Astrocyte of the hippocampus (primary cell): ENCODE results near the gene TGFA.
"Not testable (repeated sequence)": the region's sequence is repeated elsewhere in the genome, so short reads cannot be mapped to it uniquely, and the experiment has no call there.

Experiments used
- DNase-seq: peaks from one replicate; pipeline ENCODE4 v3.0.0; 2011; ENCODE audit warnings: low read depth, low spot score

The TGFA gene

DNA sequence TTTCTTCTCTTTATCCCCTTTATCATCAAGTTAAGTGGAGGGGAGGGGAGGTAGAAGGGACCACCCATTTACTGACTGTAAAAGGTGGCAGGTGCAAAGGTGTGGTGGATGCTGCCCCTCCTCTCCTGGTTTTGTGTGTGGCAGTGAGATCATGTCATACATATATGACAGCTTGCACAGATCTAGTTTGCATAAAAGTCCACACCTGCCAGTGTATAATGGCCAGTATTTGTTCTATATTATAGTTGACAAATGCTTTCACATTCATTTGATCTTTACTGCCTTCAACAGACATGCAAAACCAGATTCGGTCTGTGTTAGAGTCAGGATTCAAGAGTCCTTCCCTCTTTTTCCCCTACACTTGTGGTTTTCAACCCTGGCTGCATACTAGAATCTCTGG, 55.1 kb downstream of the TGFA start:
- no peak for DNase-seq

- DNase-seq, result no peak
Observed at GRCh38 chr2:70498054-70498453, 55.6 kb downstream of the TGFA start.

- DNase-seq, result no peak
Observed at GRCh38 chr2:70496819-70497218, 56.8 kb downstream of the TGFA start.

DNA sequence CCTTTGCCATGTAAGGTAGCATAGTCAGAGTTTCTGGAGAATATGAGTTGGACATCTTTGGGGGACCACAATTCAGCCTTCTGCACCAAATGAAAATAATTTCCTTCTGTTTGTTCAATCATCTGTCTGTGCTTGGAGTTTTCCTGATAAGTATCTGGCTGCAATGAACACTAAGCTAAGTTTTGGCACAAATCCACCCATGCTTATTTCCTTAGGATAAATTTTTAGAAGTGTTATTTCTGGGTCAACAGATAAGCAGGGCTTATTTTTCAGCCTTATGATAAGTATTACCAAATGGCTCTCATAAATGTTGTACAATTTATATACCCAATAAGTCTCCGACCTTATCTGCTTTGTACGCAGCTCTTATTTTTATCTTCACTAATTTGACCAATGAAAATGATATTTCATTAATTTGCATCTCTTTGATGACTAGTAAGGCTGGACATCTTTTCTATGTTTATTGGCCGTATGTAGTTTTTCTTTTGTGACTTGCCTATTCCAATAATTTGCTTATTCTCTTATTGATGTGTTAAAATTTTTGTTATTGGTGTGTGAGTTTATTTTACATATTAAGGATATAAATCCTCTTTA, 59.2 kb downstream of the TGFA start:
- no peak for DNase-seq

DNA sequence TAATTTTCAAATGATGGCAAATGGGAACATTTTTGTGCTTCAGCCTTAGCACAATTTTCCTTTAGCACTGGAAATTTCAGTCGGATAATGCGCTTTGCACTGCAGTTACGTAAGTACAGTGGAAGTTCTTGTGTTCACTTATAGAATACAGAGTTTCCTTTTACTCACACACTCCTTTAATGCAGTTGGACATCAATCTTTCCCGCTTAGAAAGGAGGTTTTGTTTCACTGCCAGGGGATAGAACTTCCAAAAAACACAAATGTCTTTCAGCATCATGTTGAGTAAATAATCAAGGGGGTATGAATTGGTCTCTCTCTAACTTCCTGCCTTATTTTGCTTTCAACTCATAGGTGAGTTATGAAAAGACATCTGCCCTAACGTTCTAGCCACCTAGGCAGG, 63.2 kb downstream of the TGFA start:
- DNase-seq, result no peak

DNA sequence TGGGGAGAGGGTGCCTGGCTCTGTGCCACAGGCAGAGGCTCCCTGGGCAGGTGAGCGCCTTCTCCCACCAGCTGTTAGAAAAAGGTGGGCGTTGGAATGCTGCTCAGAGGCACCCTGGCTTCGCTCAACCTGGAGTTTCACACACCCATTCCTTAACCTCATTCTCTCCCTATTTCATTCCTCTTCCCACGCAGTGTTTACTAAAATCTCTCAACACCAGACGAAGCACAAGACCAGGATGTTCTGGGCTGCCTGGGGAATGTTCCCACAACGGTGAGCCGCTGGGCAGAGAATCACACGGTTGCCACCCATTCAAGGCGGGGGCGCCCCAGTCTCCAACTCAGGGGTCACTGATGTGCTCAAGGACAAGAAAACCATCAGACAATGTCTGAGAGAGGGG, 64.5 kb downstream of the TGFA start:
- no peak for DNase-seq

- no peak for DNase-seq
Observed at GRCh38 chr2:70484086-70484485, 69.5 kb downstream of the TGFA start.

- no peak for DNase-seq
Observed at GRCh38 chr2:70482401-70482800, 71.2 kb downstream of the TGFA start.

DNA sequence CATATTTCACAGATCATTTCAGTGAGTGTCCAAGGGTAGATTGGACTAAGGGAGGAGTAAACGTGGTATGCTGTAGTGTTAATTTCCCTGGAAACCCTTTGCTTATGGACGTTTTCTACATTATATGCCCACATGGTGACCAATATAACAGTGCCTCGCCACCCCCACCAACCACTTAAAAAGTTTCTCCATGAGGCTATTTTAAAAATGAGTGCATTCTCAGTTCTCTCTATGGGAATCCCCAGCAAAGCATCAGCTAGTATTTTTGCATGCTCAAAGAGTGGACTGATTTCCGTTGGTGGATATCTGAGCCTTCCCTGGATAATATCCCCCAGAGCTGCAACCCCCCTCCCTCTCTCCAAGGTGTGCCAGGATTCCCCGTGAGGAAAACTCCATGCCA, 73.2 kb downstream of the TGFA start:
- no peak for DNase-seq

GRCh38 chr2:70479816-70480215, 73.8 kb downstream of the TGFA start:
- no peak for DNase-seq

- no peak for DNase-seq
Observed at GRCh38 chr2:70477441-70477844, 76.2 kb downstream of the TGFA start.

DNA sequence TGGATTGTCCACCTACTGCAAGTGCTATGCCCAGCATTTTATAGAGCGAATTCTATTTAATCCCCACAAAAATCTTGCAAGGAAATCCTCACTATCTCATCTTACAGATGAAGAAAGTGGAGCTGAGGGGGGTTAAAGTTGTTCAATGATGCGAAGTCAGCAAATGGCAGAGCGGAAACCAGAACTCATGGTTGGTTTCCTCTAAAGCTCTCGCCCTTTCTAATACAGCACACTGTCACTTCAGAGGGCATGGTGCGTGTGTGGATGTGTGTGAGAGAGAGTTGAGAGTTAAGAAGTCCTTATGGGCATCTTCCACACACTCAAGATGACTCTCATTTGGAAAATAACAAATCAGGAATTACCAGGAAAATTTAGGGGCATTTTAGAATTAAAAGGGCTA, 78.4 kb downstream of the TGFA start:
- DNase-seq, result no peak

- DNase-seq, result no peak
Observed at GRCh38 chr2:70474256-70474848, 79.3 kb downstream of the TGFA start.

DNA sequence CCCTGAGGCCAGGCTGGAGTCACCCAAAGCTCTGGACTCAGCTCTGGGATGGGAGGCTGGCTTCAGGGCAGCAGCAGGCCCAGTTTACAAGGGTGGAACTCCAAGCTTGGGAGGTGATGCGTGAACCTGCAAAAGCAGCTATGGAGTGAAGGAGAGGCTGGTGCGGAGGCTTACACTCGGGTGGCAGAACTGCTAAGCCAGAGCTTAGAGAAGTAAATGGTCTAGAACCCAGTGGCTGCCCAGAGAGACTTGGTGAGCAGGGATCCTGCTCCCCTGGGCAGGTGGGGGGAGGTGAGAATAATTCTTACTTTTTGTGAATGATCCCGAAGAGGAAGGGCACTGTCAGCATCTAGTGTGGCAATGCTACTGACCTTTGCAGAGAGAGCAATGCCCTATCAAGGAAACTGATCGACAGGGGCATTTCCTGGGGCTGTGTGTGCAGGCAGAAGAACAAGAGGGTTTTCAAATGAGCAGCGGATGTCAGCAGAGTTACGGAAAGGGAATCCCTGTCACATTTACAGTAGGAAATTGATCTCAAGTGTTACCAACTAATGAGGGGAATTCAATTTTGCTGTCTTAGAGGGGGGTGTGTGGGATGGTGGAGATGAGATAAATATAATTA, 80.4 kb downstream of the TGFA start:
- no peak for DNase-seq

- no peak for DNase-seq
Observed at GRCh38 chr2:70472221-70472890, 81.3 kb downstream of the TGFA start.

DNA sequence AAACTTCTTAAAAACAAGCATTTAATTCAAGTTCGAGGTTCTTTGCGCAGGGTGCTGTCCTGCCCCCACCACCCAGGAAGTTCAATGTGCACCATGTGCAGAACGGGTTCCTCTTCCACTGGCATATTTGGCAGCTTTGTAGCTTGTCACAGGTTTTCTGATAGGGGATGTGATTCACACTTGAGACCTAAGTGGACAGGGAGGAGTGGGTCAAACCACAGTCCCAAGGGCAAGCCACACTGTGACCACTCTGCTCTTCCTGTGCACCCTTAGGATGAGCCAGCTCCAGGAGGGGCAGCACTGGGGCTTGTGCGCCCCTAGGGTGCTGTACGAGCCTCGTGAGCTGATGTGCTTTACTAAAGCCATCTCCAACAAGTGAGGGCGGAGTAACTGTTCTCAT, 82.5 kb downstream of the TGFA start:
- DNase-seq, result no peak

DNA sequence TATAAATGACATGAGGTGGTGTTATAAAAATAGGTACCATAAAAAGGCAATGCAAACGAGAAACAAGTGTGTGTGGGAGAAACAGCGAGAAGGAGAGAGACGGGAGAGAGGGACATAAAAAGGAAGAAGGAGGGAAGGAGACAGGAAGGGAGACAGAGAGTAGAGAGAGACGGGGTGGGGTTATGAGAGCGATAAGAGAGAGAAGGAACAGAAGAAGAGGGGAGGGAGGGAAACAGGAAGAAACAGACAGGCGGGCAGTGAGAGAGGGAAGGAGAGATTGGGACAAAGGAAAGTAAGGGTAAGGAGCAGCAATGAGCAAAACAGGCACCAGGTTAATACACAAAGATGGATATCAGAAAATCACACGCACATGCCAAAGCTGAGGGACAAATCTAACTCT, 83.7 kb downstream of the TGFA start:
- no peak for DNase-seq

- DNase-seq, result no peak
Observed at GRCh38 chr2:70469435-70469834, 84.2 kb downstream of the TGFA start.

DNA sequence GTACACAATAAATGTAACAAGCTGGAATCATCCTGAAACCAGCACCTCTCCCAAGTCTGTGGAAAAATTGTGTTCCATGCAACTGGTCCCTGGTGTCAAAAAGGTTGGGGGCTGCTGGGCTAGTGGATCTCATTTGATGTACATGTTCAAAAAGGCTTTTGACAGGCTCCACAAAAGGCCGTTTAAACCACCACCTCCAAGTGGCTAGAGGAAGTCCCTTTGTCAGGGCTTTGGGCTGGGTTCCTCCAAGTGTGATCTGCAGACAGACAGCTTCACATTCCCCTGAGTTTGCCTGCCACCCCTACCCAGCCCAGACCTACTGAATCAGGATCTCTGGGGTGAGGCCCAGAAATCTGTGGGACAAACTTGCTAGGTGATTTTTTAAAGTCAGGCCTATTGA, 84.7 kb downstream of the TGFA start:
- DNase-seq, result no peak

- DNase-seq, result no peak
Observed at GRCh38 chr2:70467831-70468779, 85.5 kb downstream of the TGFA start.

DNA sequence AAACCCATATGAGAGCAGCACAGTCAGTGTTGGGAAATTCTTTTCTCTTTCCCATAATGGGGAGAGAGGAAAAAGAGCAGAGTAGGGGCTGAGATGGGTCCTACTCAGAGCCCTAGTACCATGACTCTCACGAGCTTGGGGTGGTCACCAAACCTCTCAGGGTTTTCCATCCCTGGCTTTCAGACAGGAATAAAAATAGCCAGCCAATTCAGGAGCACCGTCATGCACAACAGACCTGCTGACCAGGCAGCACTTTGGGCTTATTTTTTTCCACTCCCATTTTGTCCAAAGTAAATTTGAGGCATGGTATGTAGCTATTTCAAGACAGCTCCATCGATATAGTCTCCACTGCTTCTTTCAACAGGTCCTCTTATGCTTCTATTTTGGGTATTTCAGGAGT, 86.4 kb downstream of the TGFA start:
- no peak for DNase-seq

- DNase-seq, result not testable (repeated sequence)
Observed at GRCh38 chr2:70466647-70467046, 87.0 kb downstream of the TGFA start.
